GM19025 (cell line): ENCODE data around the gene YAP1.

ENCODE experiments used
- ATAC-seq: cut with Tn5 transposase; IDR thresholded peaks from one replicate; pipeline ENCODE4 v1.9.1; 2021; ENCODE audit warnings: mild to moderate bottlenecking, low read depth, moderate library complexity; ENCODE audit not compliant: unreplicated experiment

YAP1 gene

GRCh38 chr11:102155676-102156075 lies 45.4 kb downstream of the YAP1 start:
- ATAC-seq = no peak

GRCh38 chr11:102157219-102157618 lies 47.0 kb downstream of the YAP1 start:
- no peak for ATAC-seq

GRCh38 chr11:102158164-102158735 lies 48.0 kb downstream of the YAP1 start:
- no peak for ATAC-seq

- no peak for ATAC-seq
Measured at GRCh38 chr11:102163368-102163767, 53.1 kb downstream of the YAP1 start.

- ATAC-seq = no peak
Measured at GRCh38 chr11:102166175-102167064, 56.2 kb downstream of the YAP1 start.

- no peak for ATAC-seq
Measured at GRCh38 chr11:102168481-102168880, 58.2 kb downstream of the YAP1 start.

GRCh38 chr11:102171101-102171500 lies 60.9 kb downstream of the YAP1 start:
- no peak for ATAC-seq

- ATAC-seq = no peak
Measured at GRCh38 chr11:102172127-102172848, 62.0 kb downstream of the YAP1 start.

- no peak for ATAC-seq
Measured at GRCh38 chr11:102177126-102177525, 66.9 kb downstream of the YAP1 start.

GRCh38 chr11:102177974-102178631 lies 67.9 kb downstream of the YAP1 start:
- no peak for ATAC-seq

GRCh38 chr11:102179371-102179770 lies 69.1 kb downstream of the YAP1 start:
- no peak for ATAC-seq

- no peak for ATAC-seq
Measured at GRCh38 chr11:102184269-102184987, 74.2 kb downstream of the YAP1 start.

- ATAC-seq = no peak
Measured at GRCh38 chr11:102186551-102187191, 76.4 kb downstream of the YAP1 start.

- no peak for ATAC-seq
Measured at GRCh38 chr11:102187416-102188151, 77.3 kb downstream of the YAP1 start.

GRCh38 chr11:102188488-102188887 lies 78.2 kb downstream of the YAP1 start:
- ATAC-seq = no peak

- no peak for ATAC-seq
Measured at GRCh38 chr11:102191832-102192231, 81.6 kb downstream of the YAP1 start.

- no peak for ATAC-seq
Measured at GRCh38 chr11:102192349-102193066, 82.3 kb downstream of the YAP1 start.

- no peak for ATAC-seq
Measured at GRCh38 chr11:102194257-102194656, 84.0 kb downstream of the YAP1 start.
